HepG2 (cell line): ENCODE results near the gene SUPV3L1. TPM values are rescaled to one million over a fixed set of nuclear protein-coding genes. Genes with fewer than 3 reads are reported as not detected.

ENCODE experiments used
- ATM ChIP-seq: fragments of 450-650 bp; IDR thresholded peaks from 2 replicates; pipeline ENCODE4 v1.7.1; 2017; ENCODE audit warnings: mild to moderate bottlenecking, borderline replicate concordance
- HNRNPUL1 ChIP-seq: fragments of 200-400 bp; formaldehyde crosslinking; IDR thresholded peaks from 2 replicates; pipeline ENCODE4 v1.6.1; 2017; ENCODE audit warnings: low read depth, mild to moderate bottlenecking, low read length, moderate library complexity
- SIN3B ChIP-seq: fragments of 150-350 bp; IDR thresholded peaks from 2 replicates; pipeline ENCODE4 v1.6.1; 2014; ENCODE audit warnings: low read length
- TFAP4 ChIP-seq: sonication (generic); IDR thresholded peaks from 2 replicates; pipeline ENCODE4 v1.6.1; 2016; ENCODE audit warnings: low read depth, borderline replicate concordance
- ZBTB2 ChIP-seq: sonication (generic); formaldehyde crosslinking; IDR thresholded peaks from 2 replicates; pipeline ENCODE4 v1.8.0; 2022; ENCODE audit warnings: low read depth, missing genetic modification reagents
- ZBTB7B ChIP-seq: sonication (generic); formaldehyde crosslinking; IDR thresholded peaks from 2 replicates; pipeline ENCODE4 v1.4.0; 2020; ENCODE audit warnings: missing genetic modification reagents
- ZHX2 ChIP-seq, 2 experiments: sonication (generic) in 1 of 2; formaldehyde crosslinking in 1 of 2; IDR thresholded peaks; 2 replicates each; pipeline versions ENCODE4 v1.6.1 to v1.9.0; 2014 to 2022; ENCODE audit warnings: antibody characterized with exemption in 1 of 2, borderline replicate concordance in 1 of 2, inconsistent platforms in 1 of 2, low read depth in 1 of 2, missing genetic modification reagents in 1 of 2
- ZNF230 ChIP-seq: sonication (generic); formaldehyde crosslinking; IDR thresholded peaks from 2 replicates; pipeline ENCODE4 v1.4.0; 2020; ENCODE audit warnings: mild to moderate bottlenecking, missing genetic modification reagents
- ZNF580 ChIP-seq: IDR thresholded peaks from 2 replicates; pipeline ENCODE4 v1.6.1; 2016; ENCODE audit warnings: low read depth, borderline replicate concordance
- ZNF687 ChIP-seq: sonication (generic); formaldehyde crosslinking; IDR thresholded peaks from 2 replicates; pipeline ENCODE4 v1.5.1; 2020; ENCODE audit warnings: mild to moderate bottlenecking, missing genetic modification reagents, moderate library complexity
- ZNF720 ChIP-seq: sonication (generic); formaldehyde crosslinking; IDR thresholded peaks from 2 replicates; pipeline ENCODE4 v1.4.0; 2020; ENCODE audit warnings: missing genetic modification reagents
- ZNF792 ChIP-seq: IDR thresholded peaks from 2 replicates; pipeline ENCODE4 v1.6.1; 2016
- polyA plus RNA-seq, 8 experiments: library from polyadenylated mRNA; depleted of rRNA in 3 of 8; stranded (reverse) in 7 of 8; unstranded in 1 of 8; fragments of >200 nt; fragmentation: Illumina TruSeq in 4 of 8; extraction: Trizol in 4 of 8; gene quantifications; 2 replicates each; pipeline versions ENCODE4 v1.2.1 to v1.2.3, GENCODE V29; 2011 to 2016; ENCODE audit warnings: low read depth in 4 of 8, missing spikeins in 1 of 8, mixed read lengths in 1 of 8; ENCODE audit not compliant: insufficient read depth in 1 of 8
- total RNA-seq, 5 experiments: library from RNA; depleted of rRNA; stranded (reverse); fragments of >200 nt; fragmentation: Illumina TruSeq; extraction: Trizol; gene quantifications; 2 replicates each; pipeline ENCODE4 v1.2.3, GENCODE V29; 2016; ENCODE audit warnings: low read depth in 1 of 5

The SUPV3L1 gene
- total and polyA plus RNA-seq, 2 of the 13 experiments (the other 11 are each of a cell fraction or from before 2014, with no cell fraction given): 28.8 to 45.7 TPM

- TF ChIP-seq SIN3B (peak; percentile 97), ZBTB7B (no peak), ZNF580 (CRISPR knock-in tag) (no peak; the same call in 1 of the 2 replicates), ZNF230 (peak; percentile 42; the same call in 1 of the 2 replicates), ZNF792 (peak; percentile 66), ZNF720 (CRISPR knock-in tag) (no peak), ZBTB2 (no peak), TFAP4 (no peak), HNRNPUL1 (no peak), ZHX2 (IDR thresholded peaks at IDR 0.05; ENCODE audit: low read depth) (peak; percentile 81), ZHX2 (CRISPR knock-in tag; IDR thresholded peaks at IDR 0.05; ENCODE audit: borderline replicate concordance) (no peak), ZNF687 (CRISPR knock-in tag) (peak; percentile 73), ATM (no peak)
Observed at GRCh38 chr10:69179743-69180524, at the start of gene SUPV3L1 (continued).
